Endothelial cell of umbilical vein (primary cell): Measurements from ENCODE around the gene DCAF10. TPM values are rescaled to one million over a fixed set of nuclear protein-coding genes. Genes with fewer than 3 reads are reported as not detected.
A peak's percentile ranks its signal among the peaks of the same experiment; 100 is the strongest.

ENCODE experiments used
- BruUV-seq: library from RNA; stranded (reverse); fragments of 400-500 nt; replicated peaks from 2 replicates; lab custom pipeline; 2021; lab: Mats Ljungman, UMichigan
- CTCF ChIA-PET: fragments of 300-600, 350-600 bp; sonication (Branson Sonifier 250); formaldehyde crosslinking; loops from one replicate; lab custom pipeline; 2021; ENCODE audit warnings: antibody characterized with exemption, inconsistent platforms; lab: Charles Lee
- POLR2A ChIA-PET: fragments of 300-600, 350-600 bp; sonication (Branson Sonifier 250); formaldehyde crosslinking; loops from one replicate; lab custom pipeline; 2021; ENCODE audit warnings: antibody characterized with exemption, inconsistent platforms; lab: Charles Lee
- DNase-seq: peaks from one replicate; pipeline ENCODE4 v3.0.0-alpha.2; 2011; ENCODE audit warnings: low read depth, low spot score
- FAIRE-seq: peaks from 2 replicates; lab custom pipeline; 2011; peaks lifted over from hg19 to GRCh38; lab: Jason Lieb, UNC
- H2AFZ ChIP-seq: 2 replicates; pipeline ENCODE4 v1.6.0; 2012; ENCODE audit warnings: low read depth, low read length, control low read depth, inconsistent platforms
- H3K27ac ChIP-seq: 2 replicates; pipeline ENCODE4 v1.5.1; 2011; ENCODE audit warnings: low read depth, mild to moderate bottlenecking, control low read depth, low read length, moderate library complexity; ENCODE audit not compliant: insufficient read depth
- H3K27me3 ChIP-seq, 2 experiments: 2 replicates each; pipeline versions ENCODE4 v1.6.0 to v1.6.1; 2011; ENCODE audit warnings: low read length in 2 of 2, mixed read lengths in 1 of 2; ENCODE audit not compliant: control insufficient read depth in 2 of 2, insufficient read depth in 2 of 2
- H3K36me3 ChIP-seq, 2 experiments: 2 replicates in 1 of 2; 3 replicates in 1 of 2; pipeline ENCODE4 v1.5.1; 2011; ENCODE audit warnings: low read length in 2 of 2, mild to moderate bottlenecking in 1 of 2, moderate library complexity in 1 of 2; ENCODE audit not compliant: control insufficient read depth in 2 of 2, insufficient read depth in 2 of 2; ENCODE audit errors: extremely low read depth in 1 of 2
- H3K4me1 ChIP-seq: 3 replicates; pipeline ENCODE4 v1.5.1; 2011; ENCODE audit warnings: mild to moderate bottlenecking, low read length; ENCODE audit not compliant: control insufficient read depth, insufficient read depth; ENCODE audit errors: extremely low read depth
- H3K4me2 ChIP-seq: 2 replicates; pipeline ENCODE4 v1.6.1; 2011; ENCODE audit warnings: low read length, control low read depth, mixed read lengths; ENCODE audit not compliant: insufficient read depth
- H3K4me3 ChIP-seq, 3 experiments: fragments of 200-600 bp in 1 of 3; sonication (generic), shearing (Covaris generic) in 1 of 3; replicated peaks in 1 of 3; 2 replicates each; pipeline ENCODE4 v1.5.1; 2011 to 2016; ENCODE audit warnings: control low read depth in 3 of 3, low read length in 3 of 3, mild to moderate bottlenecking in 2 of 3, inconsistent platforms in 1 of 3, low read depth in 1 of 3, moderate library complexity in 1 of 3; ENCODE audit not compliant: insufficient read depth in 1 of 3
- H3K79me2 ChIP-seq: 2 replicates; pipeline ENCODE4 v1.6.0; 2012; ENCODE audit warnings: low read length, inconsistent platforms; ENCODE audit not compliant: control insufficient read depth, insufficient read depth
- H3K9ac ChIP-seq: replicated peaks from 2 replicates; pipeline ENCODE3; 2011; ENCODE audit warnings: low read length, control low read depth; ENCODE audit not compliant: insufficient read depth; ENCODE audit errors: extremely low read depth
- H3K9me1 ChIP-seq: replicated peaks from 3 replicates; pipeline ENCODE4 v1.6.0; 2011; ENCODE audit warnings: mild to moderate bottlenecking, low read length; ENCODE audit not compliant: control insufficient read depth, insufficient read depth; ENCODE audit errors: extremely low read depth
- H3K9me3 ChIP-seq: replicated peaks from 2 replicates; pipeline ENCODE4 v1.5.1; 2012; ENCODE audit warnings: low read length, inconsistent platforms; ENCODE audit not compliant: control insufficient read depth, insufficient read depth
- H4K20me1 ChIP-seq: replicated peaks from 2 replicates; pipeline ENCODE3; 2011; ENCODE audit warnings: mild to moderate bottlenecking, low read length; ENCODE audit not compliant: control insufficient read depth, insufficient read depth; ENCODE audit errors: extremely low read depth
- CTCF ChIP-seq, 2 donors: IDR thresholded peaks; 1 replicate in 1 of 2; 2 replicates in 1 of 2; pipeline ENCODE4 v1.5.1; 2011; ENCODE audit warnings: low read length in 2 of 2, mild to moderate bottlenecking in 2 of 2, moderate library complexity in 2 of 2, control low read depth in 1 of 2, inconsistent platforms in 1 of 2, low read depth in 1 of 2; ENCODE audit not compliant: insufficient read depth in 1 of 2; ENCODE audit errors: extremely low read depth in 1 of 2
- EZH2 ChIP-seq: IDR thresholded peaks from 2 replicates; pipeline ENCODE4 v1.6.1; 2012; ENCODE audit warnings: borderline replicate concordance, low read depth, mild to moderate bottlenecking, moderate library complexity, low read length, inconsistent platforms; ENCODE audit not compliant: severe bottlenecking
- FOS ChIP-seq: IDR thresholded peaks from 2 replicates; pipeline ENCODE4 v1.6.1; 2011; ENCODE audit warnings: mild to moderate bottlenecking, low read length, moderate library complexity, borderline replicate concordance; ENCODE audit not compliant: insufficient read depth
- GATA2 ChIP-seq: IDR thresholded peaks from 2 replicates; pipeline ENCODE4 v1.7.0; 2011; ENCODE audit warnings: low read depth, mild to moderate bottlenecking, moderate library complexity, mixed read lengths, low read length; ENCODE audit not compliant: insufficient read length, insufficient read depth
- JUN ChIP-seq: IDR thresholded peaks from 2 replicates; pipeline ENCODE4 v1.6.1; 2011; ENCODE audit warnings: borderline replicate concordance, low read depth; ENCODE audit not compliant: insufficient read length, insufficient read depth
- MAX ChIP-seq: IDR thresholded peaks from 2 replicates; pipeline ENCODE4 v1.6.1; 2011; ENCODE audit not compliant: insufficient read depth, insufficient read length
- MYC ChIP-seq: IDR thresholded peaks from one replicate; pipeline ENCODE4 v1.6.1; 2011; ENCODE audit warnings: mild to moderate bottlenecking, low read depth, low read length
- POLR2A ChIP-seq: IDR thresholded peaks from 2 replicates; pipeline ENCODE4 v1.6.1; 2012; ENCODE audit warnings: low read depth, mild to moderate bottlenecking, control low read depth, low read length
- POLR2AphosphoS5 ChIP-seq: IDR thresholded peaks from 2 replicates; pipeline ENCODE4 v1.6.1; 2012; ENCODE audit warnings: low read depth, mild to moderate bottlenecking, control low read depth, low read length, moderate library complexity; ENCODE audit not compliant: insufficient read depth
- dilution Hi-C: fragments of 300-500 bp; cut with MboI; formaldehyde crosslinking; loops from one replicate; pipeline ENCODE4 v1.15.0; 2019; ENCODE audit warnings: low sequenced_read_pairs; ENCODE audit not compliant: extremely low pct_ligation_motif_present
- intact Hi-C: fragments of 100-400 bp; cut with micrococcal nuclease; formaldehyde crosslinking; loops from one replicate; pipeline ENCODE4 v1.10.0; 2022
- polyA plus RNA-seq, 4 experiments: library from polyadenylated mRNA; depleted of rRNA in 3 of 4; stranded (reverse) in 3 of 4; unstranded in 1 of 4; fragments of >200 nt; gene quantifications; 2 replicates each; pipeline versions ENCODE4 v1.2.1 to v1.2.3, GENCODE V29; 2011 to 2012; ENCODE audit warnings: missing spikeins in 1 of 4
- total RNA-seq: library from RNA; stranded (reverse); gene quantifications from 2 replicates; pipeline ENCODE4 v1.2.3, GENCODE V29; 2021

Gene DCAF10
- total and polyA plus RNA-seq, 2 donors (not counting 3 experiments of a cell fraction or from before 2014, with no cell fraction given): 13.1 to 21.5 TPM

GRCh38 chr9:37760416-37761161, 40.0 kb upstream of the DCAF10 start:
- H3K79me2 ChIP-seq: no peaks in the 10 kb centered on the region
- no peaks in the 10 kb centered on the region for H3K9me3 ChIP-seq
- FAIRE-seq: peak; percentile 8
- no peak overlapping the region for H3K4me3 ChIP-seq
- CTCF ChIA-PET: interaction anchor here (1.3 kb wide), 1 partner anchor 10 kb away, joined by 3 read pairs; no protein-coding TSS in a partner anchor
- no peak for DNase-seq
- H3K9ac ChIP-seq: no peak overlapping the region
- no peaks in the 10 kb centered on the region for H3K27me3 ChIP-seq
- dilution Hi-C loops (no loop called here), intact Hi-C loops (no loop called here)
- POLR2A ChIA-PET: no interaction called here
- no peak overlapping the region for H3K4me2 ChIP-seq
- TF ChIP-seq POLR2A (no peak), MYC (no peak), FOS (no peak), EZH2 (no peak), GATA2 (no peak), JUN (no peak), CTCF (IDR thresholded peaks at IDR 0.05; ENCODE audit: extremely low read depth in 1 of 2, insufficient read depth in 1 of 2, low read depth in 1 of 2, low read length in 2 of 2) (no peak), MAX (no peak), POLR2AphosphoS5 (no peak)
- no TSS peak for BruUV-seq
- no peaks in the 10 kb centered on the region for H3K36me3 ChIP-seq
- no peak overlapping the region for H2AFZ ChIP-seq
- H4K20me1 ChIP-seq: no peaks in the 10 kb centered on the region
- no peaks in the 10 kb centered on the region for H3K9me1 ChIP-seq
- H3K27ac ChIP-seq: no peak overlapping the region
- H3K4me1 ChIP-seq: no peaks in the 10 kb centered on the region
